ENCODE measurements around the gene MINDY2.

MINDY2 gene

GRCh38 chr15:58770857-58771620 lies at the start of gene MINDY2:
Gene MINDY2, plus strand, starts transcription at chr15:58771302. Its CDS starts 94 bp downstream, at chr15:58771396.
- peak; percentile 99 for DNase-seq

GRCh38 chr15:58724466-58724865 lies 46.6 kb upstream of the MINDY2 start:
- DNase-seq: no peak

GRCh38 chr15:58726867-58727266 lies 44.2 kb upstream of the MINDY2 start:
- DNase-seq: no peak

GRCh38 chr15:58731756-58732535 lies 39.2 kb upstream of the MINDY2 start:
- peak; percentile 96 for DNase-seq

GRCh38 chr15:58732625-58733363 lies 38.3 kb upstream of the MINDY2 start:
- no peak for DNase-seq

GRCh38 chr15:58734859-58735258 lies 36.2 kb upstream of the MINDY2 start:
- no peak for DNase-seq

GRCh38 chr15:58736018-58736643 lies 35.0 kb upstream of the MINDY2 start:
- no peak for DNase-seq

- DNase-seq: no peak
Observed at GRCh38 chr15:58737298-58737697, 33.8 kb upstream of the MINDY2 start.

GRCh38 chr15:58738046-58738707 lies 32.9 kb upstream of the MINDY2 start:
- no peak for DNase-seq

GRCh38 chr15:58740436-58740835 lies 30.7 kb upstream of the MINDY2 start:
- DNase-seq: no peak

GRCh38 chr15:58741032-58741431 lies 30.1 kb upstream of the MINDY2 start:
- DNase-seq: no peak

GRCh38 chr15:58742022-58742813 lies 28.9 kb upstream of the MINDY2 start:
- DNase-seq: no peak

- DNase-seq: no peak
Observed at GRCh38 chr15:58742819-58743502, 28.1 kb upstream of the MINDY2 start.

GRCh38 chr15:58746174-58746573 lies 24.9 kb upstream of the MINDY2 start:
- DNase-seq: no peak

GRCh38 chr15:58748040-58748851 lies 22.9 kb upstream of the MINDY2 start:
- no peak for DNase-seq

GRCh38 chr15:58748852-58749531 lies 22.1 kb upstream of the MINDY2 start:
- peak; percentile 76 for DNase-seq

GRCh38 chr15:58749532-58750337 lies 21.4 kb upstream of the MINDY2 start, which contains the start of gene ADAM10:
Gene ADAM10, minus strand, starts transcription at chr15:58749707. Its CDS starts 173 bp downstream, at chr15:58749534.
- DNase-seq: peak; percentile 100

- DNase-seq: no peak
Observed at GRCh38 chr15:58752716-58753115, 18.4 kb upstream of the MINDY2 start.
